T-helper 2 cell (primary cell): ENCODE data around the gene C16orf74.

Experiments
- DNase-seq, 5 experiments: peaks; one replicate each; pipeline versions ENCODE4 v3.0.0 to v3.0.0-alpha.2; 2012 to 2022

Gene C16orf74

GRCh38 chr16:85689950-85690320 lies 61.0 kb downstream of the C16orf74 start:
- no peak for DNase-seq

DNA sequence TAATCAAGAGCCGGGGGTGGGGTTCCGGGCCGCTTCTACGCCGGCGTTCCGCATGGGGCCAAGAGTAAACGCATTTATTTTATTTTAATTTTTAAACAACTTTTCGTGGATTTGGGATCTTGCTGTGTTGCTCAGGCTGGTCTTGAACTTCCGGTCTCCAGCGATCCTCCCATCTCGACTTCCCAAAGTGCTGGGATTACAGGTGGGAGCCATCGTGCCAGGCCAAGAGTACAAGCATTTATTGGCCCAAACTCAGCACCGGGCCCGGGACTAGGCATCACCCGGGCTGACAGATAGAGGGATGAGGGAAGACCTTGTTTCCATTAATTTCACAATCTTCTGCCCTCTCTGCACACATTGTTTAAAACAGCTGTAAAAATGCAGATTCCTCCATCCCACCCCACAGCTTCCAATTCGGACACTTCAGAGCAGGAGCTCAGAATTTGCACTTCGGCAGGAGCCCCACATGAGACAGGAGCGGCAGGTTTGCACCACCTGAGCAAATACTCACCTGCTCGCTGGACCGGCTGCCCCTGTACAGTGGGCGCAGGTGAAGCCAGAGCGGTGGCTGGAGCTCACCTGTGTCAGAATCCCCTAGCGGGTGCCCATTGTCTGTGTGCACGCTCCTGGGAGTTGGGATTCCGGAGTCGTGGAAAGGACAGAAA lies 61.5 kb downstream of the C16orf74 start:
- no peak for DNase-seq

DNA sequence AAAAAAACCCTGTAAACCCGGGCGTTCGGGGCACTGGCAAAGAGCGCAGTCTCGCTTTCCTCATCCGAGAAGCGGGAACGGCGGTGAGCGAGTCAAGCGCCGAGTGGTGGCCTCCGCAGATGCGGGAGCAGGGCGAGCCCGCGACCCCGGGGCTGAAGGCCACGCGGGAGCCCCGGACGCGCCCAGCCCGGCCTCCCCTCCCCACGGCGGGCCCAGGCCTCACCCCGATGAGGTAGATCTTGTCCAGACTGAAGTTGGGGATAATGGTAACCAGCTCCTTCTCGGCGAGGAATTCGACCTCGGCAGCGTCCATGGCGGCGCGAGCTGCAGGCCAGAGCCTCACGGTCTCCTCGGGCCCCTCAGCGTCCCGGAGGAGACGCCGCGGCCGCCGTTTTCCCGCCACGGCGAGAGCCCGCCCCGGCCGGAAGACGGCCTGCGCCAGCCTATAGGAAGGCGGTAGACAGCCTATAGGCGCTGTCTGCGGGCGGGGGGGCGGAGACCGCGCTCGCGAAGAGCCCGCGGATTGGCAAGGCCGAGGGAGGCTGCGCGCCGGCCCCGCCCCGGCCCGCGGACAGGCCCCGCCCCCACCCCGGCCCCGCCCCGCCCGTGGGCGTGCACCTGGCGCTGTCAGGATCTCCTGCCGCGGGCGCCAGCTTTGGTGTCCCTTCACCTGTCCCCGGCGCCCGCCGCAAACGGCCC lies 62.2 kb downstream of the C16orf74 start, which contains the start of gene GINS2:
GINS2 (minus strand) TSS at position 369 of the 699 bp plus-strand sequence; CDS start at position 313, 56 bp downstream.
- peak; percentile 78 to 96 (median 88) for DNase-seq

DNA sequence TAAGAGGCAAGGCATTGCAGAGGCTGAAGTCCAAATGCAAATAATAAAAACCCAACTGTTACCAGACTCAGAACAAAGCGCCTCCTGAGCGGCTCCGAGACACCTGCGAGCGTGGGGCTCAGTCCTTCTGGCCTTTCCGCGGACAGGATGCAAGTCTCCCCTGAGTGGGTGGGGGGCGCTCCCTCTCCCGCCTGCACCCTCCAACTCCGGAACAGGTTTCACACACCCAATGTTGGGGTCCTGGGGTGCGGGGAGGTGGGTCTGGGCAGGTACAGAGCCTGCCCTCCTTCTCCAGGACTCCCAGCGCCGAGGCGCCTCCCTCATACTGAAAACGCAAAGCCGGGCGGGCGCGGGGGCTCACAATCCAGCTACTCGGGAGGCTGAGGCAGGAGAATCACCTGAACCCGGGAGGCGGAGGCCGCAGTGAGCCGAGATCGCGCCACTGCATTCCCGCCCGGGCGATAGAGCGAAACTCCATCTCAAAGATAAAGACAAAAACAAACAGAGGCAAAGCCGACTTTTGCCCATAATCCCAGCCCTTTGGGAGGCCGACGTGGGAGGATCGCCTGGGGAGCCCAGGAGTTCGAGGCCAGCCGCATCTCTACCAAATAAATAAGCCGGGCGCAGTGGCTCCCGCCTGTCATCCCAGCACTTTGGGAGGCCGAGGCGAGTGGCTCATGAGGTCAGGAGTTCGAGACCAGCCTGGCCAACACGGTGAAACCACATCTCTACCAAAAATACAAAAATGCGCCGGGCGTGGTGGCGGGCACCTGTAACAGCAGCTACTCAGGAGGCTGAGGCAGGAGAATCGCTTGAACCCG lies 63.0 kb downstream of the C16orf74 start:
- peak in 1 of 5 experiments; percentile 34 for DNase-seq

- peak in 2 of 5 experiments; percentile 35 to 83 for DNase-seq
Measured at GRCh38 chr16:85686912-85687591, 63.8 kb downstream of the C16orf74 start.

GRCh38 chr16:85685251-85685650 lies 65.6 kb downstream of the C16orf74 start:
- DNase-seq = no peak

DNA sequence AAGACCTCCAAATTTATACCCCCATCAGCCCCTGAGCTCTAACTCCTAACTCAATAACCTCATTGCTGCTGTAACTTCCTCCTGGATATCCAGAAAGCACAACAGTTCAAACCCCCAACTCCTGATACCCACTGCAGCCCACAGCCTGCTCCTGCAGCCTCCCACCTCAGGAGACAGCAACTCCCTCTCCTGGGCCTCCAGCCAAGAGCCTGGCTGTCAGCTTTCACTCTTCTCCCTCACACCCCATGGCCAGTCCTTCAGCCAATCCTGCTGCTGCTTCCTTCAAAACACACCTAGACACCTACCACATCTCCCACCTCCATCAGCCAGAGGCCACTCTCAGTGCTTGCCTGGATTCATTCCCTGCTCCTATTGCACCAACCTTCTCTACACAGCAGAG lies 67.5 kb downstream of the C16orf74 start:
- DNase-seq = no peak

GRCh38 chr16:85682516-85682915 lies 68.4 kb downstream of the C16orf74 start:
- no peak for DNase-seq

DNA sequence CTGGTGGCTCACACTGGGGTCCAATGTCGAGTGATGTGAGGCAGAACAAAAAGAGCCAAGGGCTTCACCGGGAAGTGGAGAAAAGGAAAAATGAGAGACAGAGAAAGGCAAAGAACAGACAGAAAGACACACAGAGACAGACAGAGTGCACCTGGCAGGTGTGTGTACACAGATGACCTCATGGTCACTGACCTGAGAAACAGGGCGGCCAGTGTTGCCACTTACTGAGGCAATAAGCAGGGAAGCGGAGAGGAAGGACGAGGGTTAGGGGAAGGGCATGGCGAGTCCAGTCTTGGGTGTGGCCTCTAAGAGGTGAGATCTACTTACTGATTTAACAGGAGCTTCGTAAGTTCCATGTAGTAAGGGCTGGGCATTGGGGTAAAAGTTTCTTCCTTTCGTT lies 69.6 kb downstream of the C16orf74 start:
- no peak for DNase-seq

DNA sequence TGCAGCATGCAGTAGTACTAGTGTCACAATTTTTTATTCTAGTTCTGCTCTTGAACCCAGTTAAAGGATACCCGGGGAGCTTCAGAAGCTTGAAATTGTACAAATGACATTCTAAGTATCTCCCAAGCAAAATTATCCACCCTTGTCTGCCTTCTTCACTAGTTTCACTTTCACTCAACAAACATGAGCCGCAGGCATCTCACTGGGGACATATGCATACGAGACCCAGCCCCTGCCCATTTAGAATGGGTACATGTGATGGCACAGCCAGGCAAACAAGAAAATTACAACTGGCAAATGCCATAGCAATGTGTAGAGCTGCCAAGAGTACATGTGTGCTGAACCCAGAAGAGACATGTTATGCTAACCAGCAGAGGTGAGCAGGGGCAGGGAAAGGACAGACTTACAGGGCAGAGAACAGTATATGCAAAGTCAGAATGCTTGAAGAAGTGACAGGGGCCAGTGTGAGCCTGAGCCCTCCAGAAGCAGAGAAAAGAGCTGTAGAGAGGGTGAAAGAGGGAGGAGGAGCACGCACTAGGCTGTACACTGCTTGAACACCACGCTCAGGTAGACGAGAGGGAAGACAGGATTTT lies 70.4 kb downstream of the C16orf74 start:
- peak in 1 of 5 experiments; percentile 67 for DNase-seq

- DNase-seq = no peak
Measured at GRCh38 chr16:85679870-85680269, 71.0 kb downstream of the C16orf74 start.

- DNase-seq = no peak
Measured at GRCh38 chr16:85678821-85679220, 72.1 kb downstream of the C16orf74 start.

DNA sequence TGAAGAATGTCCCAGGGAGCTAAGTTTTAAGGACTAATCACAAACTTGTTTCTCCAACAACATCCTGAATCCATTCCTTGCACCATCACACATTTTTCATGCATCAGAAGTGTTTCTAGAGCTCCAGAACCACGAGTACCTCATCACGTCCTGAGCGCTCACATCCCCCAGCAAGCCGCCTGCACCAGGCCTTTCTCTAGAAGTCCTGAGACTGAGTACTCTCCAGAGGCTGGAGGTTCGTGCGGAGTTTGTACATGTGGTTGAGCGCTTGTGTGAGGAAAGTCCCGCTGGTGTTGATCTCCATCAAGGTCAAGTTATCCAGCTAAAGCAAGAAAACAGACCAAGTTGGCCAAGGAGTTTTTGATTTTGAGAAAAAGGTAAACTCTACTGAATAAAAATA lies 72.9 kb downstream of the C16orf74 start:
- DNase-seq = no peak

DNA sequence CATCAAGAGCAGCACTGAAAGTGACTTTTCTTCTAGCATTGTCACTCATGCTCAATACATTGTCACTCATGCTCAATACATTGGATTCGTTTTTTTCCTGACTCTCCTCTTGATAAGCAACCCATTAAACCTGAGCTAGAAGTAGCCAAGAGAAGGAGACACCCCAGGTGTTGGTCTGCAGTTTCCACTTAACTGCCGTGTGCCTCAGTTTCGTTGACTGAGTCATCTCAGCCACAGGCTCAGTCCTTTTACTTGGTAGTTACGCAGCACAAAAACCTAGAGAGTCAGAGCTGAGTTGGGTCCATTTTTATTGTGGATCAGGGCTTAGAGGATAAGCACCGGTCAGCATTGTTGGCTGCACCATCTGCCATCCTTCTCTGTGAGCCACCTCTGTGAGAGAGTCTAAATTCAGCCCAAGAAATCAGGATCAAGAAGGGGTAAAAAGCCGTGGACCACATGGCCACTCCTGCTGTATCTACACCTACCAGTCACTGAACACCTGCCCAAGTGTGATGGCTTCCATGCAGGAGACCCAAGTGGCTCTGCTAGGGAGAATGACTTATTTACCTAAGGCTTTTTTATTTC lies 73.4 kb downstream of the C16orf74 start:
- peak in 1 of 5 experiments; percentile 19 for DNase-seq

GRCh38 chr16:85676466-85676865 lies 74.4 kb downstream of the C16orf74 start:
- no peak for DNase-seq

GRCh38 chr16:85675251-85675874 lies 75.5 kb downstream of the C16orf74 start:
- DNase-seq = no peak

DNA sequence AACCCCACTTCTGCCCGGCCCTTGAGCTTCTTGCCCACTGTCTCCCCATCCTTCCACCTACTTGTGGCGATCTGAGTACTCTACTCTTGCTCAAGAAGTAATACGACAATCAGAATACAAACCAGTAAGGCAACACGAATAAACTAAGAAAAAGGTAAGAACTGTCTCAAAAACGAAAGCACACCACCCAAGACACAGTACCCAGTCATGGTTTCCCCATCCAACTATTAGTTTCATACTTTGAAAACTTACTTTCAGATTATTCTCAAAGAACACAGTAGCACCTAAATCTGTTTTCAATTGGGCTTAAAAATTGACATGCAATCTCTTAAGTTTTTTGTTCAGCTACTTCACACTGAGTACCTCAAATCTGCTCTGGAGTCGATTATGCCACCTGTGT lies 76.1 kb downstream of the C16orf74 start:
- DNase-seq = no peak

DNA sequence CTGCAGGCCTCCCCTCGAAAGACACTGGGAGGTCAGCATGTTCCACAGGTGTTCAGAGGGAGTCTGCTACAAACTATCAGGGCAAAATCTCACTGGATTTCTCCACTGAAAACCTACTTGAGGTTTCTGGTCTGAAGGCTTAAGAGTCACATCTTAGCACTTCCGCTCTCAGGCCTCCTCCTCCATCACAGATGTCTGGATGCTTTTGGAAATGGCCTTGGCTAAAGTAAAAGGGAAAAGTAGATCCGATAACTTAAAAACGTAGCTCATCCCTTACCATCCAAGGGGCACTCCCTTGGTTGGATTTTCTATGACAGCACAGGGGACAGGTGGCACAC lies 76.5 kb downstream of the C16orf74 start:
- DNase-seq = no peak

GRCh38 chr16:85673529-85674417 lies 77.1 kb downstream of the C16orf74 start:
- no peak for DNase-seq

- no peak for DNase-seq
Measured at GRCh38 chr16:85670840-85671239, 80.1 kb downstream of the C16orf74 start.
